Measurements from ENCODE around the gene DAPK2.
"Not testable (repeated sequence)": the region's sequence is repeated elsewhere in the genome, so short reads cannot be mapped to it uniquely, and the experiment has no call there.

DAPK2 gene

DNA sequence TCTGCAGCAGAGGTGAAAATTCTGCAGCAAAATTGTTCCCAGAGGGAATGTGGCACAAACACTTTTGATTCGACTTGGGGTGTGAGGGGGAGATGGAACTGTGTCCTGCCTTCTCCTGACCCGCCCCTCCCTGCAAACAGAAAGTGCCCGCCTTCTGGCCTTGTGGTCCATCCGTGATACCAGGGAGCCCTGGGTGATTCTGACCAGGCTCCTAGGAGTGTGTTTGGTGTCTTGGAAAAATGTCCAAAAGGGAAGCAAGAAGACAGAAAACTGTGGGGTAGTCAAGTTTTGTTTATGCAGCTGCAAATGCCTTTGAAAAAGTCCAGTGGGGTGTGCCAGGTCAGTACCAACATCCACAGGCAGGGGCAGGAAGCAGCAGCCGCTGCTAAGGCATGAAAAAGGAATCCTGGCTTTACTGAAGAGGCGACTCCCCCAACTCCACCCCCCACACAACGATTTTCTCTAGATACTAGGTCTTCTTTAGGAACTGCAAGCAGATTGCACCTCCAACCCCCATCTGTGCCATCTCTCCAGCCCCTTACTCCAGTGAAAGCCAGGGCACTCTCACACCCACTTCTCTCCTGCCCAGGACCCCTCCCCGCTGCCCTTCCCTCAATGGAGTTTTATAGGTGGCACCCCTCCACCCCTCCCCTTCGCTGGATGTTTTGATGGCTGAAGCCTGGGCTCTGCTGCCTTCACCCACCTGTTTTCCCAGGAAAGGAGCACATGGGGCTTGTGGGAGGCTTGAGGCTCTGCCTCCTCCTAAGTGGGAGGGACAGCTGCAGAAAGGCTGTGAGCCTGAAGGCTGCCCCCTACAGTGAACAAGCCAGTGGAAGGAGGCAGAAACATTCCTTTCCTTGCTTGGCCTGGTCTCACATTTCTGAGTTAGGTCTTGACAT lies 130.2 kb downstream of the DAPK2 start:
- DNase-seq (ENCODE audit: low read depth in 2 of 2): no peak

DNA sequence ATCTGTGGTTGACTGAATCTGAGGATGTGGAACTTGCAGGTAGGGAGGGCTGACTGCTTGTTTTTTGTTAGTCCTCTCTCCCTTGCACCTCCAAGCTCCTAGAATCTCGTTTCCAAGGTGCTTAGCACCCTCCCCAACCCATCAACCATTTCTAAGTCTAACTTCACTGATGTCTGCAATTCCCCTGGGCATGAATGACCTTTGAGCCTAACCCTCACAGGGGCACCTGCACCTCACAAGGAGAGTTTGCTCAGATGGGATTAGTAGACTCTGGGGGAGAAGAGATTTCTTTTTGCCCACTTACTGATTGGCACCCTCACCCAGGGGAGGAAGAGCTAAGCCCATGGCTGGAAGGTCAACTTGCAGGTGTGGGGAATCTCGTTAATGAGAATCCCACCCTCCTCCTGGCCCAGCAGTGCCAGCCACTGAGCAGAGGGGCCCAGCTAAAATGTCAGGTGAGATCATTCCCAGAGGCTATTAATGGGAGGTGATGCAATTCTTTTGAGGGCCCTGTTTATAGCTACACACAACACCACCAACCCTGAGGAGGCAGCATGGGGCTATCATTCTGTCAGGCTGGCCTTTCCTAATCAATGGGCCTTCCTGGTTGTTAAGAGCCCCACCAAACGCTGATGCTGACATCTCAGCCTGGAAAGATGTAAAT lies 130.9 kb downstream of the DAPK2 start:
- no peak for DNase-seq (ENCODE audit: low read depth in 2 of 2)

DNA sequence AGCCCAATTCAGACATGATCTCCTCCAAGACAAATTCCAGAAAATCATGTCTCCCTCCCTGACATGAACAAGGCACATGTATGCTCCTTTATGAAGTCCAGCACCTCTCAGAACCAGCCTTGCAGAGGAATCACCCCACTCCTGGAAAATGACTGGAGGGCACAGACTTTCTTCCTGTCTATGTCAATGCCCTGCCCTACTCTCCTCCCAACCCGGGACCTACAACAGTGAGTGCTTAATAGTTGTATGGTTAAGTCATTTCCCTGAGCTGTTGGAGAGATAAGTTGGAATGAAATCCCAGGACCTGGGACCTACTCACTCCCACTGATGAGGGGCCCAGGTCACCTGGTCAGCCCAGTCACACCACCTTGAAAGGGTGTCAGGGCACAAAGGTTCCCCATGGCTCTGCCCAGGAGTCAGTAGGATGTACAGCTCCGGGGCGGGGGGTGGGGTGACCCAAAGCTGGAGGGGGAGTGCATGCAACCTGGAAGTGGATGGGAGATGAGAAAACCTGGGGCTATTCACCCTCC lies 132.4 kb downstream of the DAPK2 start:
- no peak for DNase-seq (ENCODE audit: low read depth in 2 of 2)

GRCh38 chr15:63913336-63913735 lies 132.9 kb downstream of the DAPK2 start:
- no peak for DNase-seq (ENCODE audit: low read depth in 2 of 2)

- DNase-seq (ENCODE audit: low read depth in 2 of 2): no peak
Measured at GRCh38 chr15:63912061-63912615, 134.1 kb downstream of the DAPK2 start.

GRCh38 chr15:63911160-63911559 lies 135.1 kb downstream of the DAPK2 start:
- DNase-seq (ENCODE audit: low read depth in 2 of 2): no peak

DNA sequence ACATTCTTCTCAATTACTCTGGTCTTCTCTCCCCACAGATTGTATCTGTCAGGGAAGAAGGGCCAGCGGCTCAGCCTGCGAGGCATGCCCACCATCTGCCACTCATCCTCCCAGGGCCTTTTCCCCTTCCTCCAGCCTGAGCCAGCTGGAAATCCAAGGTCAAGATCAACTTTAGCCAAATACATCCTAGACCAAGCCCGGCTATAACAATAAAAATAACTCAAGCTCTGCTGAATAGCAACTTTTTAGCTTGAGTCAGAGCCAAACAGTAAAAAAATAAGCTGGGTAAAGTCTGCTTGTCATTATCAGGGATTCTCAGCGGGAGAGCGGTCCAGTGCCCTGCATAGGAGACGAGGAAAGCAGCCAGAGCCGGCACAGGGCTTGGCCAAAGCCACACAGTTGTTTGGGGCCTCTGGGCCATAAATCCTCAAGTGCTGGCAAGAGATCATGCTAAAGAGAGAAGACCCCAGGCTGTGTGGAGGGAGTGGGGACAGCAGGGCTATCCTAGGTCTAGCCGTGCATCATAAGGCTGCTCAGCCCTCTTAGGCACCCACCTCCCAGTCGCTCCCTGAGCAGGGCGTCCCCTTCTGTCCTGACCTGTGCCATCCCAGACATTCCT lies 136.4 kb downstream of the DAPK2 start:
- no peak for DNase-seq (ENCODE audit: low read depth in 2 of 2)

DNA sequence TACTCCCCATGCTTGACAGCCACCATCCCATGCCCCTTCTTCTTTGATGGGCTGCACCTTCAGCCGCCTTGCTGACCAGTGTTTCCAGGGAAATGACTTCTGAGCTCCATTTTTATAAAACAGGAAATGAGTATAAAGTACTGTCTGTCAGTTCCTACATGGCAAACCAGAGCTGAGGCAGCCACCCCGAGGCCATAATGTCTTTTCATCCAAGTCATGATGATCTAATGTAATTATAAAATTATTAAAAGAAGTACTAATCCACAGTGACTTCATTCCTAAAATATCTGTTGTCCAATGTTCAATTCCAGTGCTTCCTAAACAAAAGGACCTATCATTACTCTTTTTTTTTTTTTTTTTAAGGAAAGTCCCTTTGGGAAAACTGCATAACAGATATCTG lies 137.3 kb downstream of the DAPK2 start:
- DNase-seq (ENCODE audit: low read depth in 2 of 2): no peak

DNA sequence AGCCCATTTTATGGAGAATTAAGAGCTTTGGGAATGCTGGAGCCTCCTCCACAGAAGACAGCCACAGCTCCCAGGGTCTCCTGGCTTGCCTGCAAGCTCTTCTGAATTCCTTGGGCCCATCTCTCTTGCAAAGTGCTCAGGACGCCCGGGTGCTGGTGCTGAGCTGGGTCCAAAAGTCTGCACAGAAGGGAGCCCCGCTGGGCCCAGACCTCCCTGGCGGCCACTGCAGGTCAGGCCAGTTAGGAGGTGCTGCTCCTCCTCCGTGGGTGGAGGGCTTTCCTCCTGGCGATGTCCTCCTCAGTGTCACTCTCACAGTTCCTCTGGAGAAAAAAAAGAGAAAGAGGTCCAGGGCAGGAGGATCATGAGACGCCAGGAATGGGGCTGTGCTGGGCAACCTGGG lies 138.0 kb downstream of the DAPK2 start:
- no peak for DNase-seq (ENCODE audit: low read depth in 2 of 2)

DNA sequence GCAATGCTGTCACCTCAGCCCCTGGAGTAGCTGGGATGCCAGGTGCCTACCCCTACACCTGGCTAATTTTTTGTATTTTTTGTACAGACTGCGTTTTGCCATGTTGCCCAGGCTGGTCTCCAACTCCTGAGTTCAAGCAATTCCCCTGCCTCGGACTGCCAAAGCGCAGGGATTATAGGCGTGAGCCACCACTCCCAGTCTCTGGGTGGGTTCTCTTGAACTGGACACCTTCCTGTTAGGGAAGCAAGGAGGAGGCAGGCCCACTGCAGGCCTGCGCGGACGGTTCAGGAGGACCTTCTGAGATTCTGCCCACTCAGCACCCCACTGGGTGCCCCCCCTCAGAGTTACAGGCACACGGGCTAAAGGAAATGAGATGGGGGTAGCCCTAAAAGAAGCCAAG lies 138.8 kb downstream of the DAPK2 start:
- no peak for DNase-seq (ENCODE audit: low read depth in 2 of 2)

DNA sequence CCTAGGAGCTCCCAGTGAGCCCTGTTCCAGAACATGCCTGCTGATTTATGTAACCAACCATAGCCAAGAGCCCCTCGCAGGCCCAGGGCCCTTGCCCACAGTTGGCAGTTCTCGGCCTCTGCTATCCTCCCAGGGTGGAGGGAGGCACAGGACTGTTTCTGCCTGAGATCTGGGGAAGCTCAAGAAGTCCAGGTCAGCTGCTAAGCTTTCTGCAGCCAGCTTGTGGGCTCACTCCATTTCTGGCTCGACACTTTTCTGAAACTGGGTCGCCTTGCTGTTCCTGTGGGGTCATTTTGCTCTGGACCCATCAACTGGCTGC lies 140.1 kb downstream of the DAPK2 start:
- no peak for DNase-seq (ENCODE audit: low read depth in 2 of 2)

GRCh38 chr15:63905558-63906265 lies 140.6 kb downstream of the DAPK2 start:
- DNase-seq (ENCODE audit: low read depth in 2 of 2): no peak

DNA sequence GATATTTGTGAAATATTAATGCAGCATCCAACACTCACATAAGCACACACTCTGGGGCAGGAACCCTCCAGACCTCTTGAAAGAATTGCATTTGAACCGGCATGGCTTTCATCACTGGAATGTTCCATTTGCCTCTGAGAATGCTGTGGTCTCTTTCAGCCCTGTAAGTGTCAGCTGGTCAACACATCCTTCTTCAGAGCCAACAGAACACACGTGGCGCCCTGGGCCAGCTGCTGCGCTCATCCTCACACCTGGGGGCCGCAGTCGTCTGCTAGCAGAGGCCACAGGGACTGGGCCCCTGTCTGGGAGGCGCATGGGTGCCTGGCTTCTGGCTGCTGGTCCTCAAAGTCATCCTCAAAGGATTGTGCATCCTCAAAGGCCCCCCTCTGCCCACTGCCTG lies 141.2 kb downstream of the DAPK2 start:
- DNase-seq (ENCODE audit: low read depth in 2 of 2): no peak

DNA sequence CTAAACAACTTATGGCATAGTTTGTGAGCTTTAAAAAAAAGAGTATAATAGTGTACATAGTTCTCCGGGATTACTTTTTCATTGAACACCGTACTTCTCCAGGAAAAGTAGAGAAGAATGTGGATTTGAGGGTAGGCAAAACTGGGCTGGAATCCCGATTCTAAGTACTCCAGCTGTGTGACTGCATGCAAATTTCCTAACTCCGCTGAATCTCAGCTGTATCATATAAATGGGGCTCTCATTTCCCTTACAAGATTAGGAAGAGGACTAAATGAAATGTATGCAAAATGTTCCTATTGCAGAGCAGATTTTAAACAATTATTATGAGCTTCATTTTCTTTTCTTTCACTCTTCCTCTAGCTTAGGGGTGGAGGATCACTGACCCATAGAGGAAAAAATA lies 142.2 kb downstream of the DAPK2 start:
- no peak for DNase-seq (ENCODE audit: low read depth in 2 of 2)

GRCh38 chr15:63902671-63903035 lies 143.6 kb downstream of the DAPK2 start:
- DNase-seq (ENCODE audit: low read depth in 2 of 2): no peak

DNA sequence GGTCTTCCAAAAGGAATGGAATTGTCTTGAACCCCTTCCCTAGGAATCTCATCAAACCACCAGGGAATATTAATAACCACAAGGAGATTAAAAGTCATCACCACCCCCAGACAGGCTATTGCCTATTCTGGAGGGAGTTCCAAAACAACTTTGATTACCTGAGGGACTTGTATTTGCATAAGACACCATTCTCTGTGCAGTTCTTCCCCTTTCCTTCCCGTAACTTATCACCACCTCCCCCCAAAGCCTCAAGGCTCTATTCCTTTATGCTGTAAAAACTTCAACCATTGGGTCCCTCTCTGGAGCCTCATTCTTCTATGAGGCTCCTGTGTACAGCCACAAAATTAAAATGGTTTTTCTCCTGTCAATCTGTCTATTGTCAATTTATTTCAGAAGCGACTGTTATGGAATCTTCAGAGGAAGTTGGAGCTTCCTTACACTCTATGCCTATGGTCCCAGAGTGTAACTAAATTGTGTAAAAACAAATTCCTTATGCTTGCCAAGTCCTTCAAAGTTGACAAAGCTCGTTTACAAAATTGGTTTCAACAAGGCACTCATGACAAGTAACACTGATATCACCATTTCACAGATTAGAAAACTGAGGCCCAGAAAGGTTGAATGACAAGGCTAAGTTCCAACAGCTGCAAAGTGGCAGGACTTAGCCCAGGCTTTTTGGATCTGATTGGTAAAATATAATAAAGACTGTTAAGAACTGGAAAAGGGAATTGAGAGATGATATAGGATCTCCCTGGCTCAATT lies 144.2 kb downstream of the DAPK2 start:
- DNase-seq (ENCODE audit: low read depth in 2 of 2): no peak

DNA sequence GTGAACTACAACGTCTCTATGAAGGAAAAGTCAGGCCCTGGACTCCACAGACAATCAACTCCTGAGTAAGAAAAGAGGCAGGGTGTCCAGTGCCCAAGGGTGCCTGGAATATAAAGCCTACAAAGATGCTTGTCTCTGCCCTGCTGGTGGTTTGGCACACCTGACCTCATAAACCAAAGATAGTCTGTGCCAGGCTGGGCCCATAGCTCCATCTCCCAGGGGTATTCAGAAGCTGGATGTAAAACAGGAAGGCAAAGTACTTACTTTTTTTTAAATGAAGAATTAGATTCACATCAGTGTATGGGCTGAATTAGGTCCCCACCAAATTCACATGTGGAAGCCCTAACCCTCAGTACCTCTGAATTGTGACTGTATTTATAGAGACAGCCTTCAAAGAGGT lies 146.0 kb downstream of the DAPK2 start:
- DNase-seq (ENCODE audit: low read depth in 2 of 2): no peak

- DNase-seq (ENCODE audit: low read depth in 2 of 2): not testable (repeated sequence)
Measured at GRCh38 chr15:63899606-63900005, 146.7 kb downstream of the DAPK2 start.

GRCh38 chr15:63899193-63899592 lies 147.1 kb downstream of the DAPK2 start:
- DNase-seq (ENCODE audit: low read depth in 2 of 2): no peak

- DNase-seq (ENCODE audit: low read depth in 2 of 2): peak; percentile 32 to 51
Measured at GRCh38 chr15:63896336-63897115, 149.8 kb downstream of the DAPK2 start.
